Bone marrow (tissue), 2 donors: Measurements from ENCODE around the gene KATNAL1.
"Not testable (repeated sequence)": the region's sequence is repeated elsewhere in the genome, so short reads cannot be mapped to it uniquely, and the experiment has no call there.

Source experiments
- DNase-seq, 2 donors: peaks; one replicate each; lab custom pipeline; 2025; lab: John Stamatoyannopoulos, UW

The KATNAL1 gene

GRCh38 chr13:30211745-30212144 lies 95.6 kb downstream of the KATNAL1 start:
- no peak for DNase-seq

GRCh38 chr13:30204564-30204963 lies 102.8 kb downstream of the KATNAL1 start:
- no peak for DNase-seq

DNA sequence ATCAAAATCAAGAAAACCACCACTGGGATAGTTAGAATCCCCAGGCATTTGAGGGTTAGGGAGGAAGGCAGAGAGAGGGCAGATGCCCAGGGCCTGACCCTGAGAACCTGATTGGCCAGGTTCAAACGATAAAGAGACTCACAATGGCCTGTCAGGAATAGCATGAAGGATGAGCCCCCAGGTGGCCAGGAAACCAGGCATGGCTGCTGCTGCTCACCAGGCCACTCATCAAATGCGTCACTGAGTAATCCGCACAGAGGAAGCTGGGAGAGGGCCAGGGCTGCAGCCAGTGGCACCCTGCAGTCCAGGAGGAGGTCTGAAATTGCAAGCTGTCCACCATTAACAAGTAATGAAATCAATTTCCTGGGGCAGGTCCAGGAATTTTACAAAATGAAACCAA lies 111.3 kb downstream of the KATNAL1 start:
- DNase-seq, result no peak

GRCh38 chr13:30194906-30195305 lies 112.4 kb downstream of the KATNAL1 start:
- DNase-seq, result no peak

- no peak for DNase-seq
These were observed 113.8 kb downstream of the KATNAL1 start for GRCh38 chr13:30193279-30194234.

GRCh38 chr13:30192320-30193093 lies 114.8 kb downstream of the KATNAL1 start:
- DNase-seq, result no peak

DNA sequence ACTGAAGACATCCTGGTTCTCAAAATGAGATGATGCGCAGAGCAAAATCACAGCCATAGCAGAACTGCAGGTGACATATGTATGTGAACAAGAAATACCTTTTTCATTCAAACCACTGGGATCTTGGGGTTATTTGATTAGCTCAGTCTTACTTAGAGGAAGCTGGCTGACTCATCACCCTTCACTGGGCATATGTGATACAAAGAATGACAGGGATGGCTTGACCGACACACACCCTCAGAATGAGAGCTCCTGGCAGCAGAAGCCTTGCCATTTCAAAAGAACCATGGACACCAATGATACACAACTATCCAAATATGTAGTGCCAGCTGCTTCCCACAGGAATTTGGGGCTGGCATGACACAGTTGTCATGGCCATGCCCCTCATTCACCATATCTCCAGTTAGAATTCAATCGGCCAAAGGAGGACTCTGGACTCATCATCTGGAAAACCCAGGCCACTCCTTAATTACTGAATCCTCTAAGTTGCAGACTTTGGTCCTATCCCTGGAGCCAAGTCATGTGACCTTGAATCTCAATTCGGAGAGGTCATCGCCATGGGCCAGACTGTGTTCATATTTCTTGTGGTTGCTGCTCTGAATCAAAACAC lies 115.8 kb downstream of the KATNAL1 start:
- no peak for DNase-seq

DNA sequence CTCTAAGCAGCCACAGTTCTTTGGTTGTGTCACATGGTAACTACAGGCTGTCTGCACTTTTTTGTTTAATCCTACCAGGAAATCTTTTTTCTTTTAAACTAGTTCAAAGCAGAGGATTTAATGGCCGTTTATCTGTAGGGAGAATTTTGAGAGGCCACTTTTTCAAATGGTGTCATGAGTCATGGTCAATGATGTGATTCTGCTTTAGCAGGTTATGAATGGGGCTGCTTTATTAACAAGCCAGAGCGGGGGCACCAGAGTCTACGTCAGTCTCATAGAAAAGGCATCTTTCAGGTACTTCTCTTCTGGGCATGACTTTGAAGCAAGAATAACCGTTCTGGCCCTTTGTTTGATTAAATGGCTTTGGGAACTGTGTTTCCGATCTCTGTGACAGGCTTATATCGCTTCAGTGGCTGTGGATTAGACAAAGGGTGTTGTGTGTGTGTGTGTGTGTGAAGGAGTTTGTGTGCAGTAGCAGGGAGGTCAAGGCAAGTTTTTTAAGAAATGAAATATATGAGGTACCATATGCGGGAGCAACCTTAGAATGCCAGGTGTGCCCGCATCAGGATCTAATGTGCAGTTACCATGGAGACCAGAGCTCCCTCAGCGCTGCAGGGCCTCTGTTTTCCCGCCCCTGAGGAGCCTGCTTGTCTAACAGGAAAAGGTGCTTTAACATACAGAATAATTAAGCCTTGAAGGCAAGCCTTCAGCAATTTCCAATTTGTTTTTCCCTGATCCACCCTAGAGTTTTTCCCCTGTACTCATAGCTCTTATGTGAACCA lies 120.5 kb downstream of the KATNAL1 start:
- no peak for DNase-seq

GRCh38 chr13:30181888-30182651 lies 125.3 kb downstream of the KATNAL1 start:
- no peak for DNase-seq

- no peak for DNase-seq
These were observed 127.6 kb downstream of the KATNAL1 start for GRCh38 chr13:30179597-30180276.

GRCh38 chr13:30178976-30179375 lies 128.4 kb downstream of the KATNAL1 start:
- no peak for DNase-seq

GRCh38 chr13:30175166-30175565 lies 132.2 kb downstream of the KATNAL1 start:
- DNase-seq, result no peak

- DNase-seq, result not testable (repeated sequence)
These were observed 133.1 kb downstream of the KATNAL1 start for GRCh38 chr13:30174250-30174649.

DNA sequence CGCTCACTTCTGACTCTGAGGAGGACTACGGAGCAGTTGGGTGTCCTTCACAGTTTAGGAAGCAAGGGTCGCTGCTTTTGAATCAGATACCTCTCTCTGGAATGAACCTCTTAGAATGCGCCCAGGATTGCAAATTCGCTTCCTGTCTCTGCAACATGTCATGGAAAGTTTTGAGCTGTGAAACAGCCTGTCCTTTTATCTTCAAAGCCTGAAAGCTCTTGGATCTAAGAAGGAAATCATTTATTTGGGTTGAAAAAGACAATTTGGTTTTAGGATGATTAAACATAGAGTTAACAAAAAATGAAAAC lies 134.1 kb downstream of the KATNAL1 start:
- DNase-seq, result no peak

- DNase-seq, result no peak
These were observed 134.6 kb downstream of the KATNAL1 start for GRCh38 chr13:30172593-30173302.

DNA sequence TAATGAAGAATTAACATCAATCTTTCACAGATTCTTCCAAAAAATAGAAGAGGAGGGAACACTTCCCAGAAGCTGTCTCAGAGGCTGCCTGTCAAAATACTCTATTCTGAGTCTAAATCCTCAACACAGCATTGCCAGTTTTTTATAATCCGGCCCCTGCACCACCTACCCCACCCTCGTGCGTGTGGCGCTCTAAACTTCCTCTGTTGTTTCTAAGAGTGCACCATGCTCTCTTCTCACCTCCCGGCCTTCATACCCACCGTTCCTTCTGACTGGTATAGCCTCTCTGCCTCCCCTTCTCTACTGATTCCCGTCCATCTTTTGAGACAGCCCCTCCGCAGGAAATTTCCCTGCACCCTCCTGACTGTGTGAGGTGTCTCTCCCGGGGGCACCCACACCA lies 136.8 kb downstream of the KATNAL1 start:
- no peak for DNase-seq

GRCh38 chr13:30169442-30169841 lies 137.9 kb downstream of the KATNAL1 start:
- no peak for DNase-seq

GRCh38 chr13:30165796-30166195 lies 141.6 kb downstream of the KATNAL1 start:
- no peak for DNase-seq

DNA sequence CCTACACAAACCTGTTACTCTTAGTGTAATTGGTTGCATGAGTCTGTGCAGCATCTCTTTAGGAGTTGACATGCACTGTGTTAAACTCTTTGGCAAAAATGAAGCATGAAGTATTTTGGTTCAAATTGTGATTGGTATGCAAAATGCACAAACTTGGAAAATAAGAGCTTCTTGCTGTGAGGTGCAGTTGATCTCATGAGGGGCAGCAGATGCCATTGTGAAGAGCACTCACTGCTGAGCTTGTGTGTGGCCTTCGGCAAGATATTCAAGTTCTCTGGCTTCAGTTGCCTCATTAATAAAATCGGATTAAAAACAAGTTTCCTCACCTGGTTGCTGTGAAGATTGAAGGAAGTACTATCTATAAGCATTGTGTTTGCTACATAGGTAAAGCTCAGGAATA lies 142.3 kb downstream of the KATNAL1 start:
- no peak for DNase-seq

GRCh38 chr13:30164146-30164545 lies 143.2 kb downstream of the KATNAL1 start:
- peak in 1 of 2 donors; percentile 4 for DNase-seq
